Activated T-helper 2 cell treated with anti-CD3 and anti-CD28 coated beads, Interferon-gamma antibody, Interleukin-2, Interleukin-4, amounts not matched to agents 10 μg/mL and 5 μg/mL and 100 μg/mL, durations not matched to agents 14 hours and 24 hours and 36 hours (primary cell): ENCODE measurements around the gene PEX14. TPM values are rescaled to one million over a fixed set of nuclear protein-coding genes. Genes with fewer than 3 reads are reported as not detected.

ENCODE experiments used
- DNase-seq: peaks from one replicate; pipeline ENCODE4 v3.0.0; 2021; ENCODE audit warnings: low spot score
- H3K27ac Mint-ChIP-seq: one replicate; pipeline ENCODE4 v1.8.0; 2021; ENCODE audit warnings: mixed read lengths
- H3K27me3 Mint-ChIP-seq: one replicate; pipeline ENCODE4 v1.8.0; 2021; ENCODE audit warnings: low read depth, mixed read lengths
- H3K36me3 Mint-ChIP-seq: one replicate; pipeline ENCODE4 v1.8.0; 2021; ENCODE audit warnings: low read depth, mixed read lengths
- H3K4me1 Mint-ChIP-seq: one replicate; pipeline ENCODE4 v1.8.0; 2021; ENCODE audit warnings: low read depth, mixed read lengths
- H3K4me3 Mint-ChIP-seq: one replicate; pipeline ENCODE4 v1.8.0; 2021; ENCODE audit warnings: low read depth, mild to moderate bottlenecking, moderate library complexity, mixed read lengths
- H3K9me3 Mint-ChIP-seq: one replicate; pipeline ENCODE4 v1.8.0; 2021; ENCODE audit warnings: mixed read lengths
- intact Hi-C: fragments of 100-400 bp; cut with micrococcal nuclease; formaldehyde crosslinking; loops from one replicate; pipeline ENCODE4 v1.15.1; 2023
- total RNA-seq: library from RNA; stranded (reverse); gene quantifications from 2 replicates; pipeline ENCODE4 v1.2.3, GENCODE V29; 2022

The PEX14 gene
- total RNA-seq, 1 donor from 2014 or later, result 23.1 TPM

DNA sequence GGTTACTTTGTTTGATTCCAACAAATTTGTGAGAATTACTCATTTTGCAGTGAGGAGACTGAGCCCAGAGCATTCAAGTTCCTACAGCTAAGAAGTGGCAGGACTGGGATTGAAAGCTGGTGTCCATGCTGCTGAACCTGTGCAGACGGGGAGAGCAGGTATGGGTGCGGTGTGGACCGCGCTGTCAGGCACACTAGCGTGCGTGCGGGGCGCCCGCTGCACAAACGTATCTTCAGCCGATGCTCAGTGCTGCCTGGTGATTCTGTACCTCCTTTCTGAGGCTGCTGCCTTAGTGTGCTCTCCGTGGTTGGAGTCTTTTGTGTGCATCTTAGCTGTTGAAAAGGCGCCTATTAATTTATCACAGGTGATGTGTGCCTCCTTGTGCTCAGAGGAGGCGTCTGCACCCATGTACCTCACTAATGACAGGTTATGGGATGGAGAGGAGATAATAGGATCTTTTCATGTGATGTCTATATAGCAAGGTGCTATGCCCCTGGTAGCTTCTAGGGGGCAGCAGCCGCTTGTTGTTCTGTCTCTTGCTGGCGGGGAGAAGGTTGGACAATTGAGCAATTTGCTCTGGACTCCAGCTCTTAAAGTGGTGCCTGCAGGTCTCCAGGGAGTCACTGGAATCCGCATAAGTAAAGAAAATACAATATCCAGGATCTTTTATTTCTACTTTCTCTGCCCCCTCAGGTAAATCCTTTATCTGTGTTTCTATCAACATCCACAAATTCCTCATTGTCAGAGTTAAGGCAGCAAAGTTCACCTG lies 32.5 kb downstream of the PEX14 start:
- no peaks in the 10 kb centered on the region for H3K9me3 Mint-ChIP-seq
- intact Hi-C loops, result no loop called here
- no peaks in the 10 kb centered on the region for H3K27me3 Mint-ChIP-seq
- peaks cover 19% of the 10 kb centered on the region for H3K36me3 Mint-ChIP-seq
- H3K4me1 Mint-ChIP-seq, result peaks cover 59% of the 10 kb centered on the region
- no peak overlapping the region for H3K4me3 Mint-ChIP-seq
- DNase-seq, result peak; percentile 44
- peak overlapping the region; percentile 38 for H3K27ac Mint-ChIP-seq

DNA sequence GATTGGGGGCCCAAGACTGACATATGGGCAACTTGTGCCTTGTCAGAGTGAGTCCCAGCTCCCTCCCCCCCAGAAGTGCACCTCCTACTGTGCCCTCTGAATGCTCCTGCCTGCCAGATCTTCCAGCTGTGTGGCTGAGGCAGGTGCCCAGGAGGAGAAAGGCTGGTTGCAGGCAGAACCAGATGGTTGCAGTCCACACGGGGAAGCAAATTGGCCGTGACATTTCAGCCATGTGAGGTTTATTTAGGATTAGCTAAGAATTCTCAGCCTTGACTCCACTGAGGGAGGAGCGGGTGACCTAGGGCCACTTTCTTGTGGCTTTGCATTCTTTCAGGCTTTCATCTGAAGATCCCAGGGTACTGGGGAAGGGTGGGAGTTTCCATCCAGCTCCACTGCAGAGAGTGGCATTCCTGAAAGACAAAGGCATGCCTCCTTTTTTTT lies 33.8 kb downstream of the PEX14 start:
- H3K4me1 Mint-ChIP-seq, result peaks cover 65% of the 10 kb centered on the region
- no peaks in the 10 kb centered on the region for H3K9me3 Mint-ChIP-seq

DNA sequence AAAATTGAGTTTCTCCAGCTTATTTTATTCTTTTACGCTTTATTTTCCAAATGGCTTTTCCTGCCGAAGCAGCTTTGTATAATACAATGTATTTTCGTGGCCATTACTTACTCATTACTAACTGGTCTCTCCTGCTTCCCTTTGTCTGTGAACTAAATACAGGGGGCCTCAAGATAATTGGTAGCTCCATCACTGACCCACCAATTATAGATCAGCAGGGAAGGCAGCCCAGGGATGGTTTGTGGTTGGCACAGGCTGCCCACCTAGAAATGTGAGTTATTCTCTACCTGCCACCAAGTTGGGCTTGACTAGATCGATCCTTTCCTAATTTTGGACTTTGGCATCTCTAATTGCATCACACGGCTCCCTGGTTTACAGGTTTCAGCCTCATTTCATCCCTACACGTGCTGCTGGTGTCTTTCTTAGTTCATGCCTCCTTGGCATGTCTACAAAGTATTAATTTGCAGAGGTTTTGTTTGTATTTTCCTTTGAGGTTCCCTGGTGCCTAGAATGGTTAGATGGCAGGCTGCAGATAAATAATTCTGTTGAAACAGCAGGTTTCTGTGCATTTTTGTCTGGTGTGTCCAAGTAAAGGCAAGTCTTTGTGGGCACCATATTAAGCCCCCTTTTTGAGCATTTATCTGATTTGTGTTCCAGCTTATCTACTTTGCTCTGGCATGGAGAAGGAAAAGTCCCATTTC lies 35.2 kb downstream of the PEX14 start:
- H3K36me3 Mint-ChIP-seq, result peaks cover 18% of the 10 kb centered on the region
- no peaks in the 10 kb centered on the region for H3K27me3 Mint-ChIP-seq
- H3K9me3 Mint-ChIP-seq, result no peaks in the 10 kb centered on the region
- DNase-seq, result no peak
- H3K4me1 Mint-ChIP-seq, result peaks cover 75% of the 10 kb centered on the region
- H3K4me3 Mint-ChIP-seq, result peak overlapping the region; percentile 67
- peak overlapping the region; percentile 90 for H3K27ac Mint-ChIP-seq
- intact Hi-C loops, result loop anchor here (1.0 to 10.0 kb wide), 6 partner anchors 15 to 432 kb away; partner anchors contain the start of gene CASZ1

More for the DNA sequence above, 33.8 kb downstream of the PEX14 start:
- peaks cover 18% of the 10 kb centered on the region for H3K36me3 Mint-ChIP-seq
- H3K27me3 Mint-ChIP-seq, result no peaks in the 10 kb centered on the region
- DNase-seq, result no peak
- intact Hi-C loops, result no loop called here
- no peak overlapping the region for H3K4me3 Mint-ChIP-seq
- H3K27ac Mint-ChIP-seq, result peak overlapping the region; percentile 42

- intact Hi-C loops, result loop anchor here (1.0 to 10.0 kb wide), 6 partner anchors 16 to 431 kb away; partner anchors contain the start of gene CASZ1
- H3K27ac Mint-ChIP-seq, result peak overlapping the region; percentile 90
- H3K36me3 Mint-ChIP-seq, result peaks cover 22% of the 10 kb centered on the region
- no peaks in the 10 kb centered on the region for H3K9me3 Mint-ChIP-seq
- peaks cover 79% of the 10 kb centered on the region for H3K4me1 Mint-ChIP-seq
- H3K27me3 Mint-ChIP-seq, result no peaks in the 10 kb centered on the region
- peak overlapping the region; percentile 67 for H3K4me3 Mint-ChIP-seq
- DNase-seq, result peak; percentile 80
Measured at GRCh38 chr1:10510520-10511493, 36.1 kb downstream of the PEX14 start.

DNA sequence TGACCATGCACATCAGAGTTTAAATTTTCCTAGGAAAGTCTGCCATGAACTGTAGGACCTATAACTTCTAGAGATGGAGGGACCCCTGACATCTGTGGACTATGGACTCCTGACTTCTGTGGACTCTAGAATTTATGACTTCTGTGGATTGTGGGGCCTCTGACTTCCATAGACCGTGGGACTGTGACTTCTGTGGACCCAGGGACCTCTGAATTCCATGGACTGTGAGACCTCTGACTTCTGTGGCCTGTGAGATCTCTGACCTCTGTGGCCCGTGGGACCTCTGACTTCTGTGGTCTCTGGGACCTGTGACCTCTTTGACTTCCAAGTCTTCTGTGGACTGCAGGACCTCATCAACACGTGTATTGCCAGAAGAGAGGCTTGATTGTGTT lies 36.7 kb downstream of the PEX14 start:
- Mint-ChIP-seq H3K27ac (peak overlapping the region; percentile 90), H3K36me3 (peaks cover 26% of the 10 kb centered on the region), H3K9me3 (no peaks in the 10 kb centered on the region), H3K27me3 (no peaks in the 10 kb centered on the region), H3K4me1 (peaks cover 82% of the 10 kb centered on the region), H3K4me3 (peak overlapping the region; percentile 67)
- no peak for DNase-seq
- intact Hi-C loops, result loop anchor here (2.0 to 10.0 kb wide), 5 partner anchors 53 to 431 kb away; partner anchors contain the start of gene CASZ1

- peaks cover 23% of the 10 kb centered on the region for H3K36me3 Mint-ChIP-seq
- H3K27me3 Mint-ChIP-seq, result no peaks in the 10 kb centered on the region
- peaks cover 77% of the 10 kb centered on the region for H3K4me1 Mint-ChIP-seq
- no peak overlapping the region for H3K4me3 Mint-ChIP-seq
- H3K27ac Mint-ChIP-seq, result peak overlapping the region; percentile 59
- no peaks in the 10 kb centered on the region for H3K9me3 Mint-ChIP-seq
- intact Hi-C loops, result loop anchor here (5.0 to 10.0 kb wide), 4 partner anchors 52 to 429 kb away; partner anchors contain the start of gene CASZ1
- no peak for DNase-seq
Measured at GRCh38 chr1:10513199-10513598, 38.4 kb downstream of the PEX14 start.

DNA sequence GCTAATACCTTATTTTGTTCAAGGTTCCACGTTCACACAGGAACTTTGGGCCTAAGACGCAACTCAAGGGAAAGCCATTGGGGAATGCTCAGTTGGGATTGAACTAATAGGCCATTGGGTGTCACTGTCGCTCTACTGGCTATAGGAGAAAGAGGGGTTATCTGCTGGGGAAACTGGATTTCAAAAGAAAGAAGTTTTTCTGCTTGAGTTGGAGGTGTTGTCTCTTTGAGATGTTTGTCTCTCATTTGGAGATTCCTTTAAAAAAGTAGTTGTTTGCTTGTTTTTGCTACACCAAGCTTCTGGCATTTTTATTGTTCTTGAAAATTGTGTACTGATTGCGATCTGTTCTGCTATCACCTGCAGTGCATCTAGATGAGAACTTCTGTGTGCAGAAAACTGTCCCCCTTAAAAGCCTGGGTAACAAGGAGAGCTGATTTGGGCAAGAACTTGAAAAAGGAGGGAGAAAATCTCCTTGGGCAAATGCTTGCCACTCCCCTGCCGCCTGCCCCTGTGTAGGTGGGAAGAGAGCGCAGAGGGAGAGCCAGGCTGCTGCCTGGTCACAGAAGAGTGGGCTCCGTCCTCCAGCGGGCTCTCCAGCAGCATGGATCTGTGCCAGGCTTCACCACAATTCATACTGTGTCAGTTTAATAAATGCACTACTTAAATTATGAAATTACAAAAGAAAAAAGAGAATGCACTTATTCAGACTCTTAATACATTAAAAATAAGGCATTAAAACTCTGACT lies 39.9 kb downstream of the PEX14 start:
- no peaks in the 10 kb centered on the region for H3K9me3 Mint-ChIP-seq
- no peaks in the 10 kb centered on the region for H3K27me3 Mint-ChIP-seq
- no peak for DNase-seq
- peaks cover 26% of the 10 kb centered on the region for H3K36me3 Mint-ChIP-seq
- intact Hi-C loops, result loop anchor here (5.0 to 10.0 kb wide), 4 partner anchors 50 to 428 kb away; partner anchors contain the start of gene CASZ1
- H3K4me1 Mint-ChIP-seq, result peaks cover 68% of the 10 kb centered on the region
- H3K4me3 Mint-ChIP-seq, result no peak overlapping the region
- H3K27ac Mint-ChIP-seq, result no peak overlapping the region

GRCh38 chr1:10515301-10515975 lies 40.7 kb downstream of the PEX14 start:
- Mint-ChIP-seq H3K27me3 (no peaks in the 10 kb centered on the region), H3K27ac (no peak overlapping the region), H3K36me3 (peaks cover 20% of the 10 kb centered on the region), H3K4me3 (no peak overlapping the region), H3K4me1 (peaks cover 62% of the 10 kb centered on the region), H3K9me3 (no peaks in the 10 kb centered on the region)
- no peak for DNase-seq
- intact Hi-C loops, result loop anchor here (10.0 kb wide), 2 partner anchors 49 to 279 kb away; partner anchors contain the start of gene CASZ1

GRCh38 chr1:10515976-10516750 lies 41.4 kb downstream of the PEX14 start:
- intact Hi-C loops, result loop anchor here (10.0 kb wide), 2 partner anchors 49 to 279 kb away; partner anchors contain the start of gene CASZ1
- Mint-ChIP-seq H3K9me3 (no peaks in the 10 kb centered on the region), H3K27me3 (no peaks in the 10 kb centered on the region), H3K4me3 (no peak overlapping the region), H3K27ac (no peak overlapping the region), H3K36me3 (peaks cover 25% of the 10 kb centered on the region), H3K4me1 (peaks cover 61% of the 10 kb centered on the region)
- DNase-seq, result no peak

DNA sequence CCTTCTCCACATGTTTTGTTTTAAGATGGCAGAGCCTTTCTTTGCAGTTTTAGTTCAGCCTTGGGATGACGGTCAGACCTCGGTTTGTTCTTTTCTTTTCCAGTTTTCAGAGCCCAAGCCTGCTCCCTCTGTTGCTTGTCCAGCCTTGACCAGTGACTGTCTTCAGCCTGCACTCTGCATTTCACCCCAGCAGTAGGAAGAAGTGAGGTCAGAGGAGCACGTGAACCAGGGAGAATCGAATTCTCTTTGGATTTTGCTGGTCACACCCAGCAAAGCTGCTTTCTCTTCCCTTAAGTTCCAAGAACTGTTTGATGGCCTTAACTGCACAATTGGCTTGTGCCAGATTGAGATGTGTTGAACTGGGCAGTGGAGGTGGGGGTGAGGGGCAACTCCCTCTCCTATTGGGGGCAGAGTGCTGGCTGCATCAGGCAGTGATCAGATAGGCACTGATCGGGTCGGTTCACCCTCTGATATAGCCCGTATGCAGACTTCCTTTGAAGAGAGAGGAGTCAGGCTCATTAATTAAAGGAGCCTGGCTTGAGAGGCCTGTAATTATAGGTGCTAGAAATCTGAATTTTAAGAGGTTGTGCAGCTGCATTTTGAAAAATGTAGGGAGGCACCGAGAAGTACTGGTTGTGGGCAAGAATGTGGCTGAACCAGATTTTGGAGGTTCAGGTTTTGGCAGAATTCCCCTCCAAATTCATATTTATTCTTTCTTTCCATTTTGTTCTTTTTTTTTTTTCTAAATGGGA lies 42.4 kb downstream of the PEX14 start:
- Mint-ChIP-seq H3K4me1 (peaks cover 61% of the 10 kb centered on the region), H3K27ac (no peak overlapping the region), H3K36me3 (peaks cover 32% of the 10 kb centered on the region), H3K4me3 (no peak overlapping the region), H3K27me3 (no peaks in the 10 kb centered on the region), H3K9me3 (no peaks in the 10 kb centered on the region)
- no peak for DNase-seq
- intact Hi-C loops, result loop anchor here (10.0 kb wide), 2 partner anchors 48 to 278 kb away; partner anchors contain the start of gene CASZ1
